ENCODE data around the gene ANKRD33B.
"Not testable (repeated sequence)": the region's sequence is repeated elsewhere in the genome, so short reads cannot be mapped to it uniquely, and the experiment has no call there.

ANKRD33B gene

GRCh38 chr5:10538103-10538788 lies 25.6 kb upstream of the ANKRD33B start:
- DNase-seq: no peak

GRCh38 chr5:10538789-10539686 lies 24.8 kb upstream of the ANKRD33B start:
- no peak for DNase-seq

DNA sequence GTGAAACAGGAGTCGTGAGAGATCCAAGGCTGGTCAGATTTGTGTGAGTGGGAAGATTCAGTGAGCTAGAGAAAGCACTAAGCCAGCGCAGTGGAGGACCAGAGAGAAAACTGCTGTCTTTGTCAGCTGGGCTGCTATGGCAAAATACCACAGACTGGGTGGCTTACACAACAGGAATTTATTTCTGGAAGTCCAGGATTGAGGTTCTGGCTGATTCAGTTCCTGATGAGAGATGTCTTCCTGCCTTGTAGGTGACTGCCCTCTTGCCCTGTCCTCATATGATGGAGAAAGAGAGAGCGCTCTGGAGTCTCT lies 24.2 kb upstream of the ANKRD33B start:
- DNase-seq: no peak

DNA sequence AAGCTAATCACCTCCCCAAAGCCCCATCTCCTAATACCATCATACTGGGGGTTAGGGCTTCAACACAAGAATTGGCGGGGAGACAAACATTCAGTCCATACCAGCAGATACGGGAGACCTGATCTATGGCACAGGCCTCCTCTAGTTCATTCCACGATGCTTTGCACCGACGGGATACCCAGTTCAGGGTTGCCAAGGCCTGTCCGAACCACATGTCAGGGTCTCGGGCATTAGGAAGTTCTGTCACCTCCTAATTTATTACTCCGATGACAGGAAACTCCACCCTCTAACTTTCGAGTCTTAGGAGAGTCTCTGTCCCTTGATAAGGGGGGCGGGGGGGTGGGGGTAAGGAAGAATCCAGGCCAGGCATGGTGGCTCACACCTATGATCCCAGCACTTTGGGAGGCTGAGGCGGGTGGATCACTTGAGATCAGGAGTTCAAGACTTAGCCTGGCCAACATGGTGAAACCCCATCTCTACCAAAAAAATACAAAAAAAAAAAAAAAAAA lies 23.8 kb upstream of the ANKRD33B start:
- no peak for DNase-seq

DNA sequence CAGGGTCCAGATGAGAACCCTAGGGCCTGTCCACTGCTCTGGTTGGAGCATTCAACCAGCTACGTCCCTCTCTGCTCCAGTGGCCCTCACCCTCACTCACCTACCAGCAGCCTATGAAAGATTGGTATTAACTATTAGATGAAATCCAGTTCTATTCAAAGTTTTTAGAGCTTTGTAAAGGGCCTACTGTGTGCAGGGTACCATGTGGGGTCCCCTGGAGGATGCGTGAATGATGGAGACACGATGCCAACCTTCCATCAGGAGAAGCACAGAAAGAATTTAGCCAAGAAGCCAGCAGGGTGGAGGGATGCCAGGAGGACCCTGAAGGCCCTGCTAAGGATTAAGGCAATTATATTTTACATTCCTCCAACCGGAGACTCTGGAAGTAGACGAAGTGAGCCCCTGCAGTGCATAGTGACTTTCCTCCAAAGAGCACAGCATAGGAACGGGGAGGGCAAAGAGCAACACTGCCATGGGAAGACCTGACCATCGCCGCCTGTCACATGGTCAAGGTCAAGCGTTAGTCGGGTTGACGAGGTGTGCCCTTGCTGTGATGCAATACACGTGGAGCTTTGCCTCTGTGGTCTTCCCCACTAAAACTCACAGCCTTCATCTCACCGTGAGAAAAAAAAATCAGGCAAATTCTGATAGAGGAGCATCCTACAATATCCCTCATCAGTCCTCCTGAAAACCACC lies 22.8 kb upstream of the ANKRD33B start:
- no peak for DNase-seq

GRCh38 chr5:10542055-10542550 lies 21.8 kb upstream of the ANKRD33B start:
- no peak for DNase-seq

GRCh38 chr5:10543585-10544040 lies 20.3 kb upstream of the ANKRD33B start:
- DNase-seq: peak; percentile 62

DNA sequence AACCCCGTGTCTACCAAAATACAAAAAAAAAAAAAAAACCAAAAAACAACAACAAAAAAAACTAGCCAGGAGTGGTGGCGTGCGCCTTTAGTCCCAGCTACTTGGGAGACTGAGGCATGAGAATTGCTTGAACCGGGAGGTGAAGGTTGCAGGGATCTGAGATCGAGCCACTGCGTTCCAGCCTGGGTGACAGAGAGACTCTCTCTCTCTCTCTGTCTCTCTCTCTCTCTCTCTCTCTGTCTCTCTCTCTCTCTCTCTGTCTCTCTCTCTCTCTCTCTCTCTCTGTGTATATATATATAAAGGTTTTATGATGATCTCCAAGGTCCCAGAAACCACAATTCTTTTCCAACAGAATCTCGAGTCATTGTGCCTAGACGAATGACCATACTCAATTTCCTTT lies 18.8 kb upstream of the ANKRD33B start:
- no peak for DNase-seq

DNA sequence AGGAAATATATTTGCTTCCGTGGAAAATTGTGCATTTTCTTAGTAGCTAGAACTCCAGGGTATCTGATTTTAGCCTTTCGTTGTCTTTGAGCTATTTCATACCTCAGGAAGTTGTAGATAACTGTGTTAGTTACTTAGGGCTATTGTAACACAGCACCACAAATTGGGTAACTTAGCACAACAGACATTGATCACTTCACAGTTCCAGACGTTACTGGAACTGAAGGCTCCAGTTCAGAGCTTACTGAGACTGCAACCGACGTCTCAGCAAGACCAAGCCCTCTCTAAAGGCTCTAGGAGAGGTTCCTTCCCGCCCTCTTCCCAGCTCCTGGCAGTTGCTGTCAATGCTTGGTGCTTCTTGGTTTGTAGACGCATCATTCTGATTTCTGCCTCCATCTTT lies 17.7 kb upstream of the ANKRD33B start:
- no peak for DNase-seq

GRCh38 chr5:10548418-10549122 lies 15.3 kb upstream of the ANKRD33B start:
- no peak for DNase-seq

DNA sequence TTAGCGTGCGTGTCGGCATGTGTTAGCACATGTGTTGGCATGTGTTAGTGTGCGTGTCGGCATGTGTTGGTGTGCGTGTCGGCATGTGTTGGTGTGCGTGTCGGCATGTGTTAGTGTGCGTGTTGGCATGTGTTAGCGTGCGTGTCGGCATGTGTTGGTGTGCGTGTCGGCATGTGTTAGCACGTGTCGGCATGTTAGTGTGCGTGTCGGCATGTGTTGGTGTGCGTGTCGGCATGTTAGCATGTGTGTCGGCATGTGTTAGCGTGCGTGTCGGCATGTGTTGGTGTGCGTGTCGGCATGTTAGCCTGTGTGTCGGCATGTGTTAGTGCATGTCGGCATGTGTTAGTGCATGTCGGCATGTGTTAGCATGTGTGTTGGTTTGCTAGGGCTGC lies 14.8 kb upstream of the ANKRD33B start:
- DNase-seq: not testable (repeated sequence)

DNA sequence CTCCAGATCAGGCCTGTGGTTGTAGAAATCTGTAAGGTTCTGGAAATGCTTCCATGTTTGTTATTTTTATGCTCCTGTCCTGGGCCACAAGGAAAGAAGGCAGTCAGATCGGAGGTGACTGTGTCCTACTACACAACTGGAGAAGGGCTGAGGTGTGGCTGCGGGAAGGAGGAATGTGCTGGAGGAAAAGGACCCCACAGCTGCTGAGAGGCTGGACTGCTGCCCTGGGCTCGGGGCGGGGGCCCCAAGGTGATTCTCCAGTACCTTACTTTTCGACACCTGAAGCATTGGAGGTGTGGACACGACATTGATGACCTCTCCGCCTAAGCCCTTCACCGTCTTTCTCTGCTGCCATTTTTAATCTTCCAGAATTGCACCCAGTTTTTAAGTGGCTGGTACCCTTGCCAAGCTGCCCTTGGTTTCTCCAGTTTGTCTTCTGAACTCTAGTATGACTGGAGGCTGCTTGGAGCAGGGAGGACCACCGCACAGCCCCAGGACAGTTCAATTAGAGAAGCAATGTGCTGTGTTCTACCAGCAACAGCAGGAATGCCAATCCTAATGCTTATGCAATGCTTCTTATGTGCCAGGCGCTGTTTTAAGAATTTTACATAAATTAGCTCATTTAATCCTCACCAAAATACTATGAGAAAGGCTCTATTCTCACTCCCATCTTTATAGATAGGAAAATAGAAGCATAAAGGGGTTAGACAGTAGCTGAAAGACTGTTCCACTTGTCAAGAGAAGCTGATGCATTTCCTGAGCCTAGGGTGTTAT lies 13.5 kb upstream of the ANKRD33B start:
- no peak for DNase-seq

DNA sequence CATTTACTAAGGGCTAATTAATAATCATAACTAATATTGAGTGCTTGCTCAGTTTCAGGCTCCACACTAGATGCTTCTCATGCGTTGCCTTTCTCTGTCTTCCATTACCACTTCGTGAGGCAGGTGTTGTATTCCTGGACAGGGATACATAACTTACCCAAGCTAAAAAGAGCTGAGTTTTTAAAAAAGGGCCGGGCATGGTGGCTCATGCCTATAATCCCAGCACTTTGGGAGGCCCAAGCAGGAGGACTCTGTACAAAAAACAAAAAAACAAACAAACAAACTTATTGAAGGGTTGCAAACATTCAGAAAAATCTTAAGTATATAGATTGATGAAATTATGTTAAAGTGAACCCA lies 12.1 kb upstream of the ANKRD33B start:
- no peak for DNase-seq

- no peak for DNase-seq
These were observed 11.4 kb upstream of the ANKRD33B start for GRCh38 chr5:10552183-10553143.

DNA sequence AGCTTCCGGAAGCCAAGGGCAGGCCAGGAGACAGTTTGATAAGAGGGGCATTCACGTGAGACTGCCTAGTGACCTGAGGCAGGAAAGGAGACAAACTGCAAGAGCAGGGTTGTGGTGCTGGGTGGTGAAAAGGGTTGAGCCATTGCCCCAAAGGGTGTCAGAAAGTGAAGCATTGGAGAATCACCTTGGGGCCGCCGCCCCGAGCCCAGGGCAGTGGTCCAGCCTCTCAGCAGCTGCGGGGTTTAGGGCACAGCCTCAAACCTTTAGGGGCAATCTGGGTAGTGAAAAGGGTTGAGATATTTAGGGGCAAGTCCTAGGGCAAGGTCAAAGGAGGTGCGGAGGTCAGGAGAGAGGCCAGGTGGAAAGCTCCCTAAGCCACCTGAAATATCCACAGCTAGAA lies 10.4 kb upstream of the ANKRD33B start:
- no peak for DNase-seq

DNA sequence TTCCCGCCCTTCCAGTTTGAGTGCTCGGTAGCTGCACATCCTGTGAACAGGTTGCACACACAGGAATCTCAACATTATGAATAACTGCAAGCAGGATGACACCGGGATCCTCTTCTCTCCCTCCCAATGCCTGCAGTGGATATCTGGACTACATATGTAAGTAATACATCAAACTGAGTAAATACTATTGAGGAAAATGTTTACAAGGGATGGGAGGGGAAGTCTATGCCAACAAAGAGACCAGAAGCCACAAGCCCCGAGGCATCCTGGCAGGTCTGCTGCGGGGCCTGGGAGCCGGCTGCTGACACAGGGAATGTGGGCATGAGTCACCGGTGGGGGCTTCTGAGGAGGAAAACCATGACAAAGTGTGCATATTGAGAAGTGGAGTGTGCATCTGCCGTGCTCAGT lies 8.6 kb upstream of the ANKRD33B start:
- DNase-seq: no peak

GRCh38 chr5:10556289-10556807 lies 7.5 kb upstream of the ANKRD33B start:
- no peak for DNase-seq

GRCh38 chr5:10556893-10557746 lies 6.8 kb upstream of the ANKRD33B start:
- no peak for DNase-seq

GRCh38 chr5:10559151-10559550 lies 4.7 kb upstream of the ANKRD33B start:
- no peak for DNase-seq

GRCh38 chr5:10559871-10560270 lies 4.0 kb upstream of the ANKRD33B start:
- no peak for DNase-seq
